ENCODE measurements around the gene FAM135A. TPM values are rescaled to one million over a fixed set of nuclear protein-coding genes. Genes with fewer than 3 reads are reported as not detected.

FAM135A gene
- total and polyA plus RNA-seq, 2 donors from 2014 or later = 8.5 to 48.4 TPM

DNA sequence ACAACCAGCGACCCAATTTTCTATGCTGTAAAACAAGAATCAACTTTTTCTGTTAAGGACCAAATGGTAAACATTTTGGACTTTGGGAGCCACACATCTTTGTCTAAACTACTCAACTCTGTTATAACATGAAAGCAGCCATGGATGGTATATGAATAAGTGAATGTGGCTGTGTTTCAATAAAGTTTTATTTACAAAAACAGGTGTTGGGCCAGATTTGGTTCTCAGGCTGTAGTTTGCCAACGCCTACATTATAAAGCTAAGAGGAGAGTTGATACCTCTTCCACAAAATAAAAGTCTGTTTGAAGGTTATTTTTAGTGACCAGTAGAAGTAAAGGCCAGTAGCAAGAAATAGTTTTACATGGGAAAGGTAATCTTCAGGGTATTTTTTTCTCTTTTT lies 93.0 kb downstream of the FAM135A start:
- DNase-seq = no peak
- Histone ChIP-seq H3K9ac (ENCODE audit: low read length in 3 of 3) (no peak overlapping the region), H3K4me3 (ENCODE audit: low read length in 3 of 3) (no peak overlapping the region), H3K36me3 (ENCODE audit: control insufficient read depth in 2 of 3, insufficient read depth in 3 of 3, low read length in 3 of 3) (peaks cover 0 to 14% (median 11%) of the 10 kb centered on the region in 3 donors), H3K9me3 (ENCODE audit: control insufficient read depth in 2 of 3, insufficient read depth in 1 of 3, low read length in 3 of 3) (peaks cover 0 to 9% (median 6%) of the 10 kb centered on the region in 3 donors), H3K4me1 (ENCODE audit: control insufficient read depth in 2 of 3, insufficient read depth in 2 of 3, low read depth in 1 of 3, low read length in 3 of 3) (no peaks in the 10 kb centered on the region), H3K27me3 (ENCODE audit: control insufficient read depth, insufficient read depth, low read length) (no peaks in the 10 kb centered on the region), H3K27ac (ENCODE audit: low read depth in 2 of 2, low read length in 2 of 2) (no peak overlapping the region)
- no peak for FAIRE-seq
- intact Hi-C loops (cut with DNase I) = no loop called here
- no peak for TF ChIP-seq CTCF (IDR thresholded peaks at IDR 0.05; ENCODE audit: borderline replicate concordance, extremely low read depth, insufficient read depth)

DNA sequence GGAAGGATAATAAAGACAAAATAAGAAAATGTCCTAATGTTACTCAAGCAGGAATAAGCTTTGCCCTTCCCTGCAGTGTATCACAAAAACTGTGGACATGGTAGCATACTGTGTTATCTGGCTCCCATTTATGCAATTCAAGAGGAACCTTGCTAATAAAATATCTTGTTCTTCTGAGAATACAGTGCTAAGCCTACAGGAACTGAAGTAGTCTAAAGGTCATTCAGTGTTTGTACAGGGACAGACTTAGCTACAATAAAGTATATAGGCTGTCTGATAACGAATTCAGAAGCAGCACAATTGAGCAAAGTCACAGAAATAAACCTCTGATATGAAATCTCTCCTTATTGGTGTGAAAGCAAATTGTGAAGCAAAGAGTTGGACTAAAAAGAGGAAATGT lies 93.9 kb downstream of the FAM135A start:
- no peak overlapping the region for H3K4me3 ChIP-seq (ENCODE audit: low read length in 3 of 3)
- peaks cover 0 to 14% (median 11%) of the 10 kb centered on the region in 3 donors for H3K36me3 ChIP-seq (ENCODE audit: control insufficient read depth in 2 of 3, insufficient read depth in 3 of 3, low read length in 3 of 3)
- no peak overlapping the region for H3K9ac ChIP-seq (ENCODE audit: low read length in 3 of 3)
- no peak for TF ChIP-seq CTCF (IDR thresholded peaks at IDR 0.05; ENCODE audit: borderline replicate concordance, extremely low read depth, insufficient read depth)
- DNase-seq (no peak), FAIRE-seq (no peak)
- H3K4me1 ChIP-seq (ENCODE audit: control insufficient read depth in 2 of 3, insufficient read depth in 2 of 3, low read depth in 1 of 3, low read length in 3 of 3) = no peaks in the 10 kb centered on the region
- intact Hi-C loops (cut with DNase I) = no loop called here
- H3K9me3 ChIP-seq (ENCODE audit: control insufficient read depth in 2 of 3, insufficient read depth in 1 of 3, low read length in 3 of 3) = peaks cover 0 to 9% (median 6%) of the 10 kb centered on the region in 3 donors
- H3K27me3 ChIP-seq (ENCODE audit: control insufficient read depth, insufficient read depth, low read length) = no peaks in the 10 kb centered on the region
- H3K27ac ChIP-seq (ENCODE audit: low read depth in 2 of 2, low read length in 2 of 2) = no peak overlapping the region

DNA sequence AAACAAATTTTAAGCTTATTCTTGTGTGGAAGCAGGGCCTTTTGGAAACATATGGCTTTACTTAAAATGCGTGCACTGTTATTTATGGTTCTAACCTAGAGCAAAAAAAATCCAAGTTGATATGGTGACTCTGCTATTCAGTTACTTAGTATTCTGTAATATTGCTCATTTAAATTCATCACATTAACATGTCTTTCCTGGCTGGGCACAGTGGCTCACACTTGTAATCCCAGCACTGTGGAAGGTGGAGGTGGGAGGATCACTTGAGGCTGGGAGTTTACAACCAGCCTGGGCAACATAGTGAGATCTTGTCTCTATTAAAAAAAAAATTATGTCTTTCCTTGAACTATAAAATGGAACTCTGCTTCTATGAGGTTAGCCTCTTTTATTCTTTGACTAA lies 95.6 kb downstream of the FAM135A start:
- no peak for FAIRE-seq
- Histone ChIP-seq H3K4me3 (ENCODE audit: low read length in 3 of 3) (no peak overlapping the region), H3K9me3 (ENCODE audit: control insufficient read depth in 2 of 3, insufficient read depth in 1 of 3, low read length in 3 of 3) (peaks cover 0 to 3% (median 1%) of the 10 kb centered on the region in 3 donors), H3K9ac (ENCODE audit: low read length in 3 of 3) (no peak overlapping the region), H3K27ac (ENCODE audit: low read depth in 2 of 2, low read length in 2 of 2) (no peak overlapping the region), H3K4me1 (ENCODE audit: control insufficient read depth in 2 of 3, insufficient read depth in 2 of 3, low read depth in 1 of 3, low read length in 3 of 3) (no peaks in the 10 kb centered on the region), H3K27me3 (ENCODE audit: control insufficient read depth, insufficient read depth, low read length) (no peaks in the 10 kb centered on the region), H3K36me3 (ENCODE audit: control insufficient read depth in 2 of 3, insufficient read depth in 3 of 3, low read length in 3 of 3) (peaks cover 0 to 4% (median 2%) of the 10 kb centered on the region in 3 donors)
- TF ChIP-seq CTCF (IDR thresholded peaks at IDR 0.05; ENCODE audit: borderline replicate concordance, extremely low read depth, insufficient read depth) = no peak
- intact Hi-C loops (cut with DNase I) = no loop called here
- no peak for DNase-seq

GRCh38 chr6:70510600-70510999 lies 97.3 kb downstream of the FAM135A start:
- no peak overlapping the region for H3K4me3 ChIP-seq (ENCODE audit: low read length in 3 of 3)
- FAIRE-seq (no peak), DNase-seq (no peak)
- TF ChIP-seq CTCF (IDR thresholded peaks at IDR 0.05; ENCODE audit: borderline replicate concordance, extremely low read depth, insufficient read depth) = no peak
- intact Hi-C loops (cut with DNase I) = no loop called here
- H3K4me1 ChIP-seq (ENCODE audit: control insufficient read depth in 2 of 3, insufficient read depth in 2 of 3, low read depth in 1 of 3, low read length in 3 of 3) = no peaks in the 10 kb centered on the region
- no peak overlapping the region for H3K9ac ChIP-seq (ENCODE audit: low read length in 3 of 3)
- H3K27ac ChIP-seq (ENCODE audit: low read depth in 2 of 2, low read length in 2 of 2) = no peak overlapping the region
- no peaks in the 10 kb centered on the region for H3K36me3 ChIP-seq (ENCODE audit: control insufficient read depth in 2 of 3, insufficient read depth in 3 of 3, low read length in 3 of 3)
- H3K27me3 ChIP-seq (ENCODE audit: control insufficient read depth, insufficient read depth, low read length) = no peaks in the 10 kb centered on the region
- no peaks in the 10 kb centered on the region for H3K9me3 ChIP-seq (ENCODE audit: control insufficient read depth in 2 of 3, insufficient read depth in 1 of 3, low read length in 3 of 3)
